ENCODE measurements around the gene GRID1. TPM values are rescaled to one million over a fixed set of nuclear protein-coding genes. Genes with fewer than 3 reads are reported as not detected.

The GRID1 gene
- total and polyA plus RNA-seq, 9 of the 15 experiments (the other 6 are each of a cell fraction or from before 2014, with no cell fraction given): 0.01 to 7.2 (median 1.2) TPM

DNA sequence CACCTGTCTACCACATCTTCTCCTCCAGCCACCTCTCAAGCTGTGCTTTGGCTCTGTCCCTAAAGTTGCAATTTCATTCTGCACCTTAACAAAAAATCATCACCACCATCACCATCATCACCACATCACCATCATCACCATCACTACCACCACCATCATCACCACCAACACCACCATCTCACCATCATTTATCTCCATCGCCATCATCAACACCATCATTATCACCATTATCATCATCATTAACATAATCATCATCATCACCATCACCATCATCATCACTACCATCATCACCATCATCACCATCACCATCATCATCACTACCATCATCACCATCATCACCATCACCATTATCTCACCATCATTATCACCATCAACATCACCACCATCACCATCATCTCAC lies 245.4 kb downstream of the GRID1 start:
- Histone ChIP-seq H3K9me1 (ENCODE audit: control insufficient read depth, insufficient read depth, low read length) (no peaks in the 10 kb centered on the region), H3K79me2 (ENCODE audit: control insufficient read depth, insufficient read depth, low read length) (no peaks in the 10 kb centered on the region), H3K27me3 (ENCODE audit: control insufficient read depth in 2 of 2, insufficient read depth in 2 of 2, low read length in 2 of 2) (0 out of 5 replicates have a peak, but pooled peaks cover 0 to 4% of the 10 kb centered on the region in 2 experiments), H3K4me2 (ENCODE audit: insufficient read depth, low read length) (no peak overlapping the region), H3K4me1 (replicated peaks in 1 of 2; ENCODE audit: control insufficient read depth in 2 of 2, insufficient read depth in 2 of 2, low read length in 2 of 2) (no peaks in the 10 kb centered on the region), H3K4me3 (no peak overlapping the region), H3K36me3 (ENCODE audit: control insufficient read depth, insufficient read depth, low read length) (no peaks in the 10 kb centered on the region), H3K27ac (ENCODE audit: extremely low read depth, low read depth, low read length) (no peak overlapping the region), H3K9me3 (replicated peaks; ENCODE audit: control insufficient read depth, insufficient read depth, low read depth, low read length) (no peaks in the 10 kb centered on the region), H3K9ac (ENCODE audit: insufficient read depth in 1 of 2, low read depth in 2 of 2, low read length in 2 of 2) (no peak overlapping the region), H4K20me1 (replicated peaks; ENCODE audit: control insufficient read depth, insufficient read depth, low read length) (no peaks in the 10 kb centered on the region), H2AFZ (ENCODE audit: low read depth, low read length) (no peak overlapping the region)
- ChIA-PET POLR2A (no interaction called here), CTCF (ENCODE audit: low intra/inter-chr PET ratio) (no interaction called here)
- DNase-seq (ENCODE audit: extremely low read depth in 1 of 4, low spot score in 3 of 4): no peak
- no peak for TF ChIP-seq RBM14 (IDR thresholded peaks at IDR 0.05; ENCODE audit: borderline replicate concordance, insufficient read depth, low read depth, low read length)
- no peak for TF ChIP-seq SAFB2 (IDR thresholded peaks at IDR 0.05; ENCODE audit: borderline replicate concordance, low read depth, low read length, severe bottlenecking)
- no peak for TF ChIP-seq ZNF41 (CRISPR knock-in tag; conservative IDR thresholded peaks at IDR 0.05)
- no peak for TF ChIP-seq HDAC3 (IDR thresholded peaks at IDR 0.05; ENCODE audit: borderline replicate concordance, partially characterized antibody)
- no peak for TF ChIP-seq CSDE1 (IDR thresholded peaks at IDR 0.05)
- no peak for TF ChIP-seq NCOR1 (IDR thresholded peaks at IDR 0.05)
- in situ Hi-C loops (cut with MboI): no loop called here
- FAIRE-seq: no peak
- no peak for ATAC-seq
- 0% methylated on average over 1 of the region's 1 CpG for WGBS (ENCODE audit: insufficient coverage, low coverage, missing lambda C conversion rate)
- intact Hi-C loops (cut with micrococcal nuclease): no loop called here
- BruUV-seq (replicated peaks): no TSS peak

DNA sequence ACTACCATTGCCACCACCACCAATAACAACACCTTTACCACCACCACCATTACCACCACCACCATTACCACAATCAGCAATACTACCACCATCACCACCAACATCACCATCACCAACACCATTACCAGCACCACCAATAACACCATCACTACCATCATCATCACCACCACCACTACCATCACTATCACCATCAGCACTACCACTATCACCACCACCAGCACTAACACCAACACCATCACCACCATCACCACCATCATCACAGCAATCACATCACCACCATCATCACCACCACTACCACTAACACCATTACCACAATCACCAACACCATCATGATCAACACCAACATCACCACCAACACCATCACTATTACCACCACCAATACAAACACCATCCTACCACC lies 249.5 kb downstream of the GRID1 start:
- H3K9me1 ChIP-seq (ENCODE audit: control insufficient read depth, insufficient read depth, low read length): no peaks in the 10 kb centered on the region
- H2AFZ ChIP-seq (ENCODE audit: low read depth, low read length): no peak overlapping the region
- DNase-seq (ENCODE audit: extremely low read depth in 1 of 4, low spot score in 3 of 4) (no peak), FAIRE-seq (no peak), ATAC-seq (no peak)
- no peak overlapping the region for H3K4me3 ChIP-seq
- H3K4me1 ChIP-seq (replicated peaks in 1 of 2; ENCODE audit: control insufficient read depth in 2 of 2, insufficient read depth in 2 of 2, low read length in 2 of 2): no peaks in the 10 kb centered on the region
- H3K27ac ChIP-seq (ENCODE audit: extremely low read depth, low read depth, low read length): no peak overlapping the region
- CTCF ChIA-PET (ENCODE audit: low intra/inter-chr PET ratio): no interaction called here
- no peaks in the 10 kb centered on the region for H3K9me3 ChIP-seq (replicated peaks; ENCODE audit: control insufficient read depth, insufficient read depth, low read depth, low read length)
- no peaks in the 10 kb centered on the region for H4K20me1 ChIP-seq (replicated peaks; ENCODE audit: control insufficient read depth, insufficient read depth, low read length)
- H3K9ac ChIP-seq (ENCODE audit: insufficient read depth in 1 of 2, low read depth in 2 of 2, low read length in 2 of 2): no peak overlapping the region
- in situ Hi-C loops (cut with MboI): no loop called here
- intact Hi-C loops (cut with micrococcal nuclease): no loop called here
- POLR2A ChIA-PET: no interaction called here
- TF ChIP-seq, protein P1, sequence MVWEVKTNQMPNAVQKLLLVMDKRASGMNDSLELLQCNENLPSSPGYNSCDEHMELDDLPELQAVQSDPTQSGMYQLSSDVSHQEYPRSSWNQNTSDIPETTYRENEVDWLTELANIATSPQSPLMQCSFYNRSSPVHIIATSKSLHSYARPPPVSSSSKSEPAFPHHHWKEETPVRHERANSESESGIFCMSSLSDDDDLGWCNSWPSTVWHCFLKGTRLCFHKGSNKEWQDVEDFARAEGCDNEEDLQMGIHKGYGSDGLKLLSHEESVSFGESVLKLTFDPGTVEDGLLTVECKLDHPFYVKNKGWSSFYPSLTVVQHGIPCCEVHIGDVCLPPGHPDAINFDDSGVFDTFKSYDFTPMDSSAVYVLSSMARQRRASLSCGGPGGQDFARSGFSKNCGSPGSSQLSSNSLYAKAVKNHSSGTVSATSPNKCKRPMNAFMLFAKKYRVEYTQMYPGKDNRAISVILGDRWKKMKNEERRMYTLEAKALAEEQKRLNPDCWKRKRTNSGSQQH (CRISPR knock-in tag; IDR thresholded peaks at IDR 0.05): no peak
- no peaks in the 10 kb centered on the region for H3K79me2 ChIP-seq (ENCODE audit: control insufficient read depth, insufficient read depth, low read length)
- H3K36me3 ChIP-seq (ENCODE audit: control insufficient read depth, insufficient read depth, low read length): no peaks in the 10 kb centered on the region
- no TSS peak for BruUV-seq (replicated peaks)
- no peaks in the 10 kb centered on the region for H3K27me3 ChIP-seq (ENCODE audit: control insufficient read depth in 2 of 2, insufficient read depth in 2 of 2, low read length in 2 of 2)
- no peak overlapping the region for H3K4me2 ChIP-seq (ENCODE audit: insufficient read depth, low read length)
